ENCODE data around the gene PODXL. TPM values are rescaled to one million over a fixed set of nuclear protein-coding genes. Genes with fewer than 3 reads are reported as not detected.

The PODXL gene
- total and polyA plus RNA-seq, 2 of the 8 experiments (the other 6 are each of a cell fraction or from before 2014, with no cell fraction given): 638 to 925 TPM

DNA sequence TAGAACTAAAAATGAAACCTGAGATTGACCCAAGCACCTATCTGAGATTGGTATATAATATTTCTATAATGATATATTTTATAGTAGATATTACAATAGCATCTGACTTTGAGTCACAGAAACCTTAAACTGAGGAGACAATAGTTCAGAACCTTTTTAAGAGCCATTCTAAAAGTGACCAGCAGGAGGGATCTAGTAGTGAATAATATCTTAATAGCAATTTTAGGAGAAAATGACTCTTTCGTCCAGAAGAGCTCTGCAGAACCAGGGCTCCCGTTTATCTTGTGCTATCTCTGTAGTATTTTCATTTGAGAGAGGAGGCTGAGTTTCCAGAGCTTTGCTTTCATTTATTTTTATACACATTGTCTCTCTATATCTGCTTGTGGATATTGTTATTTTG lies 68.1 kb downstream of the PODXL start:
- ChIA-PET POLR2A (ENCODE audit: partially characterized antibody) (interaction anchor here (1.2 kb wide), 1 partner anchor 10 kb away, joined by 5 read pairs; no protein-coding TSS in a partner anchor), CTCF (ENCODE audit: partially characterized antibody) (interaction anchor here (1.2 to 1.9 kb wide), 4 partner anchors 12 to 18 kb away, joined by 3 to 7 read pairs (median 6); no protein-coding TSS in a partner anchor)
- DNase-seq (ENCODE audit: low read depth in 1 of 2, low spot score in 2 of 2): no peak
- Histone ChIP-seq H3K23me2 (ENCODE audit: low read depth, low read length) (no peaks in the 10 kb centered on the region), H2BK5ac (ENCODE audit: low read depth, low read length) (no peak overlapping the region), H3K14ac (ENCODE audit: insufficient read length) (no peak overlapping the region), H4K91ac (replicated peaks; ENCODE audit: insufficient read length, low read length) (no peak overlapping the region), H3K79me1 (ENCODE audit: low read depth, low read length) (no peaks in the 10 kb centered on the region), H3K9me3 (ENCODE audit: insufficient read depth in 2 of 2, low read depth in 1 of 2, low read length in 1 of 2) (no peaks in the 10 kb centered on the region), H3K27me3 (replicated peaks in 1 of 4; ENCODE audit: control insufficient read depth in 3 of 4, extremely low read depth in 1 of 4, insufficient read depth in 3 of 4, low read length in 3 of 4) (no peaks in the 10 kb centered on the region), H2BK12ac (ENCODE audit: low read depth, low read length) (no peak overlapping the region), H3K79me2 (ENCODE audit: control insufficient read depth in 1 of 2, insufficient read depth in 2 of 2, low read length in 2 of 2) (no peaks in the 10 kb centered on the region), H3K9ac (replicated peaks in 1 of 4; ENCODE audit: extremely low read depth in 1 of 4, low read depth in 3 of 4, low read length in 3 of 4) (no peak overlapping the region), H3K4me2 (ENCODE audit: insufficient read depth in 1 of 2, low read depth in 2 of 2, low read length in 2 of 2) (no peak overlapping the region), H3K18ac (ENCODE audit: extremely low read depth, low read length) (no peak overlapping the region), H3K36me3 (ENCODE audit: control insufficient read depth in 2 of 4, insufficient read depth in 4 of 4, low read length in 3 of 4) (peaks cover 0 to 2% (median 0%) of the 10 kb centered on the region in 4 experiments; a peak in 1 of 8 replicates), H2BK120ac (replicated peaks; ENCODE audit: low read depth, low read length) (no peak overlapping the region), H3K27ac (ENCODE audit: low read depth, low read length) (no peak overlapping the region), H2AFZ (ENCODE audit: low read length) (no peak overlapping the region), H3K4me1 (replicated peaks in 1 of 4; ENCODE audit: control insufficient read depth in 3 of 4, insufficient read depth in 4 of 4, low read length in 3 of 4) (no peaks in the 10 kb centered on the region), H2BK15ac (ENCODE audit: low read length) (no peak overlapping the region), H3K4ac (replicated peaks; ENCODE audit: insufficient read length, low read depth, low read length) (no peak overlapping the region), H4K20me1 (replicated peaks in 1 of 2; ENCODE audit: control insufficient read depth in 1 of 2, insufficient read depth in 2 of 2, low read length in 2 of 2) (peaks cover 0 to under 1% of the 10 kb centered on the region in 2 experiments), H2BK20ac (ENCODE audit: low read length) (no peak overlapping the region), H3K56ac (replicated peaks; ENCODE audit: insufficient read length, low read depth, low read length) (no peak overlapping the region), H2AK5ac (ENCODE audit: low read depth, low read length) (no peak overlapping the region), H3K4me3 (ENCODE audit: extremely low read depth in 1 of 4, insufficient read depth in 2 of 4, low read depth in 3 of 4, low read length in 4 of 4) (no peak overlapping the region), H3K23ac (ENCODE audit: insufficient read length) (no peak overlapping the region), H4K5ac (ENCODE audit: insufficient read length, low read depth, low read length) (no peak overlapping the region), H4K8ac (ENCODE audit: extremely low read depth, insufficient read depth, low read length) (no peak overlapping the region)
- 88% methylated on average over 2 of the region's 2 CpGs; no CpG with 5 or more reads in 1 of the 2 experiments for WGBS, 2 experiments (ENCODE audit: extremely low coverage in 1 of 2, insufficient coverage in 1 of 2, insufficient read length in 1 of 2, insufficient replicate concordance in 2 of 2, low coverage in 1 of 2, low lambda C conversion rate in 2 of 2, missing lambda C conversion rate in 1 of 2)
- no peak for FAIRE-seq
- TF ChIP-seq RAD21 (IDR thresholded peaks at IDR 0.05 in 1 of 2, conservative IDR thresholded peaks at IDR 0.05 in 1 of 2; ENCODE audit: low read depth in 2 of 2, low read length in 2 of 2): 0 out of 4 replicates have a peak, but pooled peaks of 1 of the 2 experiments have one; percentile 7
- TF ChIP-seq EZH2 (IDR thresholded peaks at IDR 0.05; ENCODE audit: low read depth, low read length, severe bottlenecking): no peak

Data from H1 (cell line).